ENCODE data around the gene UTF1. TPM values are rescaled to one million over a fixed set of nuclear protein-coding genes. Genes with fewer than 3 reads are reported as not detected.

The UTF1 gene
- 0.16 and 0.28 TPM in 2 replicates for total RNA-seq

- no peak within 1 kb of the TSS for H3K4me3 Mint-ChIP-seq (ENCODE audit: low read depth)
- H3K9me3 Mint-ChIP-seq: no peaks in the 10 kb centered on the region
- intact Hi-C loops (cut with micrococcal nuclease): loop anchor here (10.0 kb wide), 2 partner anchors 305 to 445 kb away; partner anchors contain the start of gene NKX6-2
- H3K27ac Mint-ChIP-seq: no peak within 1 kb of the TSS
- DNase-seq (ENCODE audit: low spot score): no peak
- no peaks in the 10 kb centered on the region for H3K36me3 Mint-ChIP-seq (ENCODE audit: low read depth)
- H3K27me3 Mint-ChIP-seq (ENCODE audit: low read depth): peaks cover 50% of the 10 kb centered on the region
- H3K4me1 Mint-ChIP-seq (ENCODE audit: low read depth): peaks cover 20% of the 10 kb centered on the region
Measured at GRCh38 chr10:133230044-133230361, at the start of gene UTF1. Gene UTF1, plus strand, starts transcription at chr10:133230217. Its CDS starts 72 bp downstream, at chr10:133230289.

GRCh38 chr10:133180965-133181639 is 48.9 kb upstream of the UTF1 start:
- Mint-ChIP-seq H3K4me1 (ENCODE audit: low read depth) (no peaks in the 10 kb centered on the region), H3K9me3 (peaks cover 21% of the 10 kb centered on the region), H3K36me3 (ENCODE audit: low read depth) (no peaks in the 10 kb centered on the region), H3K27me3 (ENCODE audit: low read depth) (no peaks in the 10 kb centered on the region), H3K4me3 (ENCODE audit: low read depth) (no peak overlapping the region), H3K27ac (no peak overlapping the region)
- DNase-seq (ENCODE audit: low spot score): no peak
- intact Hi-C loops (cut with micrococcal nuclease): no loop called here

- Mint-ChIP-seq H3K36me3 (ENCODE audit: low read depth) (no peaks in the 10 kb centered on the region), H3K9me3 (peaks cover 17% of the 10 kb centered on the region), H3K4me1 (ENCODE audit: low read depth) (no peaks in the 10 kb centered on the region), H3K4me3 (ENCODE audit: low read depth) (no peak overlapping the region), H3K27ac (no peak overlapping the region), H3K27me3 (ENCODE audit: low read depth) (no peaks in the 10 kb centered on the region)
- intact Hi-C loops (cut with micrococcal nuclease): no loop called here
- DNase-seq (ENCODE audit: low spot score): no peak
Measured at GRCh38 chr10:133182190-133182589, 47.8 kb upstream of the UTF1 start.

GRCh38 chr10:133182791-133183645 is 47.0 kb upstream of the UTF1 start:
- intact Hi-C loops (cut with micrococcal nuclease): no loop called here
- Mint-ChIP-seq H3K27me3 (ENCODE audit: low read depth) (no peaks in the 10 kb centered on the region), H3K9me3 (peaks cover 9% of the 10 kb centered on the region), H3K4me1 (ENCODE audit: low read depth) (no peaks in the 10 kb centered on the region), H3K36me3 (ENCODE audit: low read depth) (no peaks in the 10 kb centered on the region), H3K27ac (no peak overlapping the region), H3K4me3 (ENCODE audit: low read depth) (no peak overlapping the region)
- DNase-seq (ENCODE audit: low spot score): no peak

GRCh38 chr10:133183646-133184378 is 46.2 kb upstream of the UTF1 start:
- intact Hi-C loops (cut with micrococcal nuclease): no loop called here
- no peak for DNase-seq (ENCODE audit: low spot score)
- Mint-ChIP-seq H3K27me3 (ENCODE audit: low read depth) (no peaks in the 10 kb centered on the region), H3K27ac (no peak overlapping the region), H3K4me3 (ENCODE audit: low read depth) (no peak overlapping the region), H3K4me1 (ENCODE audit: low read depth) (no peaks in the 10 kb centered on the region), H3K36me3 (ENCODE audit: low read depth) (no peaks in the 10 kb centered on the region), H3K9me3 (peaks cover 7% of the 10 kb centered on the region)

GRCh38 chr10:133184591-133185244 is 45.3 kb upstream of the UTF1 start:
- no peaks in the 10 kb centered on the region for H3K4me1 Mint-ChIP-seq (ENCODE audit: low read depth)

GRCh38 chr10:133185421-133185820 is 44.6 kb upstream of the UTF1 start:
- DNase-seq (ENCODE audit: low spot score): no peak
- no peaks in the 10 kb centered on the region for H3K27me3 Mint-ChIP-seq (ENCODE audit: low read depth)
- no peak overlapping the region for H3K27ac Mint-ChIP-seq

More at GRCh38 chr10:133184591-133185244, 45.3 kb upstream of the UTF1 start:
- H3K36me3 Mint-ChIP-seq (ENCODE audit: low read depth): no peaks in the 10 kb centered on the region
- intact Hi-C loops (cut with micrococcal nuclease): no loop called here
- H3K27ac Mint-ChIP-seq: no peak overlapping the region
- H3K9me3 Mint-ChIP-seq: peaks cover 7% of the 10 kb centered on the region
- H3K4me3 Mint-ChIP-seq (ENCODE audit: low read depth): no peak overlapping the region
- no peaks in the 10 kb centered on the region for H3K27me3 Mint-ChIP-seq (ENCODE audit: low read depth)
- no peak for DNase-seq (ENCODE audit: low spot score)

GRCh38 chr10:133185916-133186315 is 44.1 kb upstream of the UTF1 start:
- intact Hi-C loops (cut with micrococcal nuclease): no loop called here
- no peaks in the 10 kb centered on the region for H3K36me3 Mint-ChIP-seq (ENCODE audit: low read depth)
- no peaks in the 10 kb centered on the region for H3K27me3 Mint-ChIP-seq (ENCODE audit: low read depth)
- no peak for DNase-seq (ENCODE audit: low spot score)
- no peaks in the 10 kb centered on the region for H3K4me1 Mint-ChIP-seq (ENCODE audit: low read depth)
- H3K4me3 Mint-ChIP-seq (ENCODE audit: low read depth): no peak overlapping the region
- H3K27ac Mint-ChIP-seq: no peak overlapping the region
- peaks cover 7% of the 10 kb centered on the region for H3K9me3 Mint-ChIP-seq

More at GRCh38 chr10:133185421-133185820, 44.6 kb upstream of the UTF1 start:
- no peak overlapping the region for H3K4me3 Mint-ChIP-seq (ENCODE audit: low read depth)
- H3K4me1 Mint-ChIP-seq (ENCODE audit: low read depth): no peaks in the 10 kb centered on the region
- H3K36me3 Mint-ChIP-seq (ENCODE audit: low read depth): no peaks in the 10 kb centered on the region
- intact Hi-C loops (cut with micrococcal nuclease): no loop called here
- peaks cover 7% of the 10 kb centered on the region for H3K9me3 Mint-ChIP-seq

GRCh38 chr10:133186416-133187090 is 43.5 kb upstream of the UTF1 start:
- no peak for DNase-seq (ENCODE audit: low spot score)
- no peaks in the 10 kb centered on the region for H3K36me3 Mint-ChIP-seq (ENCODE audit: low read depth)
- H3K4me3 Mint-ChIP-seq (ENCODE audit: low read depth): no peak overlapping the region
- H3K9me3 Mint-ChIP-seq: peaks cover 7% of the 10 kb centered on the region
- no peaks in the 10 kb centered on the region for H3K4me1 Mint-ChIP-seq (ENCODE audit: low read depth)
- H3K27ac Mint-ChIP-seq: no peak overlapping the region
- intact Hi-C loops (cut with micrococcal nuclease): no loop called here
- H3K27me3 Mint-ChIP-seq (ENCODE audit: low read depth): no peaks in the 10 kb centered on the region

- H3K9me3 Mint-ChIP-seq: peaks cover 7% of the 10 kb centered on the region
- no peak overlapping the region for H3K27ac Mint-ChIP-seq
- H3K4me3 Mint-ChIP-seq (ENCODE audit: low read depth): no peak overlapping the region
- peaks cover 5% of the 10 kb centered on the region for H3K27me3 Mint-ChIP-seq (ENCODE audit: low read depth)
- intact Hi-C loops (cut with micrococcal nuclease): no loop called here
- H3K36me3 Mint-ChIP-seq (ENCODE audit: low read depth): no peaks in the 10 kb centered on the region
- no peak for DNase-seq (ENCODE audit: low spot score)
- no peaks in the 10 kb centered on the region for H3K4me1 Mint-ChIP-seq (ENCODE audit: low read depth)
Measured at GRCh38 chr10:133187091-133187905, 42.7 kb upstream of the UTF1 start.

- intact Hi-C loops (cut with micrococcal nuclease): no loop called here
- H3K9me3 Mint-ChIP-seq: peaks cover 7% of the 10 kb centered on the region
- no peak overlapping the region for H3K4me3 Mint-ChIP-seq (ENCODE audit: low read depth)
- H3K4me1 Mint-ChIP-seq (ENCODE audit: low read depth): no peaks in the 10 kb centered on the region
- H3K27ac Mint-ChIP-seq: no peak overlapping the region
- H3K36me3 Mint-ChIP-seq (ENCODE audit: low read depth): no peaks in the 10 kb centered on the region
- peaks cover 10% of the 10 kb centered on the region for H3K27me3 Mint-ChIP-seq (ENCODE audit: low read depth)
- DNase-seq (ENCODE audit: low spot score): no peak
Measured at GRCh38 chr10:133187906-133188681, 41.9 kb upstream of the UTF1 start.

Data from activated T-helper 2 cell treated with anti-CD3 and anti-CD28 coated beads, Interferon-gamma antibody, Interleukin-2, Interleukin-4, amounts not matched to agents 10 μg/mL and 5 μg/mL and 100 μg/mL, durations not matched to agents 14 hours and 24 hours and 36 hours (primary cell).